NCI-H748 (cell line): ENCODE measurements around the gene CNPY2.
"Not testable (repeated sequence)": the region's sequence is repeated elsewhere in the genome, so short reads cannot be mapped to it uniquely, and the experiment has no call there.

Experiments used
- DNase-seq: peaks from one replicate; lab custom pipeline; 2025; ENCODE audit not compliant: unreplicated experiment; lab: John Stamatoyannopoulos, UW

The CNPY2 gene

DNA sequence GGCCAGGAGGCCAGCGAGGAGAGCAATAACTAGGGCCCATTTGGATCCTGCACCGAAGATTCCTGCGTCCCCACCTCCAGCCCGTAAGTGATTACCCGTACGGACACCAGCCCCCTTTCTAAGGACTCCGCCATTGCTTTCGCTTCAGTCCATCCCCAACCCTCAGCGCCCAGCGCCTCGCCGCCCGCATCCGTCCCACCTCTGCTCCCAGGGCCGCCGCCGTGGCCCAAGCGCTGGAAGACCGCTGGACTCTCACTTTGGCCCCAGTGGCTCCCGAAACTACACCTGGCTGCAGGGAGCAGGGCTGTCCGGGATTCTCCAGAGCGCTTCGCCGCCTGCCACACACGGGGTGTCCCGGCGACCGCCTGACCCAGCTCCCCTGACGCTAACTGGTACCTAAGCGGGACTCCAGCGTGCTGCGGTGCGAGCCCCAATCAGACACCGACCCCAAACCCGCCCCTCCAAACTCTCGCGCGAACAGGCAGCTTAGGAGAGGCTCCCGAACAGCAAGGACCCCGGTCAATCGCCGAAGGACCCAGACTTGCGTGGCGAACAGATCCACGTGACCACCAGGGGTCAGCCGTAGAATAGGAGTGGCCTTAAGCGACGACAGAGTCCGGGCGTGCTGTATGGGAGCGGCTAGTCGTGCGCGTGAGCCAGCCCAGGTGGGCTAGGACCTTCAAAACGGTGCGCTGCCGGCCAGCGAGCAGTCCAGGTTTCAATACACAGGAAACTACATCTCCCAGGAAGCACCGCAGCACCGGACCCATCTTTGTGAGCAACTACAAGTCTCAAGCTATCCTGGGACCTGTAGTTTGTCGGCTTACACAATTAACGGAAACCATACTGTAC lies at the start of gene CNPY2:
TSS of gene CNPY2 (minus strand) at position 367 of the 852 bp plus-strand sequence. CDS start 771 bp downstream, outside the sequence.
- peak; percentile 99 for DNase-seq

DNA sequence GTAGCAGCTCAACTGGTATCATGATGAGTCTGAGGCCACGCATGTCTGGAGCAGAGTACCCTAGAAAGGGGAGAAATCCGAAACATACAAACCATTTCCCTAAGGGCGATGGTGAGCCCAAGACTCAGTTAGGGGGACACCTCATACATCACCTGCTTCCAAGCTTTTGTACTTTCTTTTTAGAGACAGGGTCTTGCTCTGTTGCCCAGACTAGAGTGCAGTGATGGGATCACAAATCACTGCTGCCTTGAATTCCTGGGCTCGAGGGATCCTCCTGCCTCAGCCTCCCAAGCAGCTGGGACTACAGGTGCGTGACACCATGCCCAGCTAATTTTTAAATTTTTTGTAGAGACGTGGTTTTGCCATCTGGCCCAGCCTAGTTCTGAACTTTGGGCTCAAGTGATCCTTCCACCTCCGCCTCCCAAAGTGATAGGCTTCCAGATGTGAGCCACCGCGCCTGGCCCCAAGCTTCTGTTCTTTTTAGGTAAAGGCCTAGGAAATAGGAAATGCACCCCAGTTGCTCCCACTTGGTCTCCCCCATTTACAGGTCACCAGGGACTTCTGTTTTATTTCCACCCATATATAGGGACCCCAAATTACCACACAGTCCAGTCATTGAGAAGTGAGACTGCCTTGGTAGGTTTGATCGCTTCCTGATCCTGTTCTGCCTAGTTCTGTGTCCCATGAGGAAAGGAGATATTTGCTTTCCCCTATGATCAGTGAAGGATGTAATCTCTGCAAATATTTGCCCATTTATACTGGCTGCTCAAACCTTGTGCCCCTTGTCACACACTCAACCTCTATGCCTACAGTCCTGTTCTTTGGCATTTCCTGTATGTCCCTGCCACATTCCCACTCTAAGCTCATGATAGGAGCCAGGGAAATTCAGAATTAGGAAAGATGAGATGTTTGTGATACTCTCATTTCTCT lies 46.6 kb upstream of the CNPY2 start, which contains the start of gene APOF:
TSS of gene APOF (minus strand) at position 728 of the 930 bp plus-strand sequence. CDS start at position 616, 112 bp downstream.
- DNase-seq = no peak

DNA sequence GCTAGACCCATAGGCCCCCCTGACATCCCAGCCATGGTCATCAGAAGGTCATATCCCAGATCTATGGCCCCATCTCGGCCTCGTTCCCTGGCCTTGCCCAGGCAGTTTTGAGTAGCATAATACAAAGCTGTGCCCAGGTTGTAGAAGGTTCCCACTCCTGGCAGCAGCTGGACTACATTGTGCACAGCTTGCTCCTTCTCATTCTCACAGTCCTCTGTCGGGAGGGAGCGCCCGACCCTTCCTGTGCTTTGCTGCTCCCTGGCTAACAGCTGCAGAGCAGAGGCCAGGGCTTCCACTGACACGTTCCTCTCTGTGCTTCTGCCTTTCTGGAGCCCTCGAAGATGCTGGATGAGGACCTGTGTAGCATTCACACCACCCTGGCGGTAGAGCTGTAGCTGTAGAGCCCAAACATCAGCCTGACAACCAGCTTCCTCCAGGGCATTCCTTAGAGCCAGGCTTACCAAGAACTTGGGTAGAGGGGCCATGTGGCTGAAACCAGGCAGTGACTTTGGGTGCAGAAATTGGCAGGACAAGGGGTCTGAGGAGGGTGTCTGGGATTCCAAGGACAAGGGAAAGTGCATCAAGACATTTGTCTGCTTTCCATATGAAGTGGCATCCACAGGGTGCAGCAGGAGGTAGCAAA lies 45.8 kb upstream of the CNPY2 start:
- DNase-seq = no peak

DNA sequence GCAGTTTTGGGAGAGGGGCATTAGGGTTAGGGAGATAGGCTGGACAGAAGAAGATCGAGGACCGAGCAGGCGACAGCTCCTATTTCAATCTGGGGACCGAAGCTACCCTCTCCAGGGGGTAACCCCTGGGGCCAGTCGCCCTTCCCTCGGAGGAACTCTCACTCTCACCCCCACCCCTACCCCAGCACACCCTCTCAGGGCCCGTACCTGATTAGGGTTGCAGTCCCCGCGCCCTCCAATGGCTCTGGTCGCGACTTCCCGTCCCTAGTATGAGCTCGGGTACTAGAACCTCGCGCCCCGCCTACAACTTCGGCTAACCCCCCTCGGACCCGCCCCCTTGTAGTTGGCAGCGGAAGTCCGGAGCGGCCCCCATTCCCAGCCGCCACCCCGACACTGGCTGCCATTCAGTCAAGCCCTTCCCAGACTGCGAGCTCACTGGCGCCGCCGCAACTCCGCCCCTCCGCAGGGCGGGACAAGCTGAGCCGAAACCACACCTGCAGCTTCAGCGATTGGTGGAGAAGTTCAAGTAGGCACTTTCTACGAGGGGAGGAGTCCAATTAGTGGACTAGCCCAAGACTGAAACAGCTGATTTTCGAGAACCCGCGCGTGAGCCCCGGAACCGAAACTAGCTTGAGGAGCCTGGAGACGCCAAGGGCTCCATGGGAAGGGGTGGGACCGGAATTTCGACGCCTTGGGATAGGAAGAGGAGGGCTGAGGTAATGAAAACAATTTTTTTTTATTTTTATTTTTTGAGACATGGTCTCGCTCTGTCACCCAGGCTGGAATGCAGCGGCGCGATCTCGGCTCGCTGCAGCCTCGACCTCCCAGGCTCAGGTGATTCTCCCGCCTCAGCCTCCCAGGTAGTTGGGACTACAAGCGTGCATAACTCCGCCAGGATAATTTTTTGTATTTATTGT lies 44.3 kb upstream of the CNPY2 start, which contains the start of gene STAT2:
TSS of gene STAT2 (minus strand) at position 257 of the 917 bp plus-strand sequence. CDS start 3,536 bp downstream, outside the sequence.
- DNase-seq = peak; percentile 99

DNA sequence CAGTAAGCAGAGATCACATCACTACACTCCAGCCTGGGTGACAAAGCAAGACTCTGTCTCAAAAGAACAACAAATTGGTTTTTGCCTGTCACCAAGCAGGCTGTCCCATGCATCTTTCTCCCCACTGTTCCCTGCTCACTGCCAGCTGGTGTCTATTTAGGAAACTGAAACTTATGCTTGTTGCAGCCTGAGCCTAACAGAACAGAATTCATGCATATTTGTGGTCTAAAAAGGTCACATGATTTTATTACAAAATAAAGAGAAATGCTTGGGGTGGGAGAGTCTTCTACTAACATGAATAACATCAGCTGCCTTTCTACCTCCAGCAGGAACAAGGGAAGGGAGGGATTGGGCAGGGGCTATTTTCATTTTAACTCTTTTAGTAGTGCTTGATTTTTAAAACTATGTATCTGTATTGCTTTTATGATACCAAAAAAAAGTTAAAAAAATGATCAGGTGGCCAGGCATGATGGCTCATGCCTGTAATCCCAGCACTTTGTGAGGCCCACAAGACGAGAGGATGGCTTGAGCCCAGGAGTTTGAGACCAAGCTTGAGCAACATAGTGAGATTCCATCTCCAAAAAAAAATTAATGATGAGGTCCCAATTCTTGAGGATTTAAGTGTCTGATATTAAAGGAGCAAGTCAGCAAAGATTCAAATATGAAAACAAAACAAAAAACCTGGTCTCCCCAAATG lies 43.2 kb upstream of the CNPY2 start:
- DNase-seq = no peak

DNA sequence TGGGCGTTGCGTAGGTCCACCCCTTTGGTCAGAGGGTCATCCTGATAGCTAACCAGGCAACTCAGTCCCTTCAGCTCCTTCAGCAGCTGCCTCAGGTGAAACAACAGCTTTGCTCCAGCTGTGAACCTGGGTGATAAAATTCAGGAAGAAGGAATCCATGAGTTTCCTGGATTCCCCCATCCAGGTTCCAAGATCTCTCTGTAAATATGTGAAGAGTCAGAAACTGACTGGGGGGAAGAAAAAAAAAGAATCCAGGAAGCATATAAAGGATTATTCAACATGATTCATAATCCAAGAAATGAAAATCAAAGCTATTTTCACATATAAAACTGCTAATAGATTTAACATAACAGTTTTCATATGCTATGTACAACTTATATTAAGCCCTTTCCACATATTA lies 35.5 kb upstream of the CNPY2 start:
- DNase-seq = no peak

DNA sequence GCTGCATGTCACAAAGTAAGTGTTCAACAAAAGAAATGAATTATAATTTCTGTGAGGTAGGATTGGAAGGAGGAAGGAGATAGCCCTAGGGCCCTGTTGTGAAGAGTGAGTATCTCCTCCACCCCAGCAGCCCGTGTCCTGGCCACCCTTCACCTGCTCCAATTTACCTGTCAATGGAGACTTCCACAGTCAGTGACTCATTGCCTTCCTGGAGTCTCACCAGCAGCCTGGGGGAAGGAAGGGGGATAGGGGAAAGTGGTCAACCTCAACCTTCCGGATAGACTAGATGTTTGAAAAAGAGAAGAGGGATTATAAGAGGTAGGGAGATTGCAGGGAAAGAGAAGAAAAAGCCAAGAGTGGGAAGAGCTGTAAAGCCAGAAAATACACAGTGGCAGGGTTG lies 34.9 kb upstream of the CNPY2 start:
- DNase-seq = no peak

DNA sequence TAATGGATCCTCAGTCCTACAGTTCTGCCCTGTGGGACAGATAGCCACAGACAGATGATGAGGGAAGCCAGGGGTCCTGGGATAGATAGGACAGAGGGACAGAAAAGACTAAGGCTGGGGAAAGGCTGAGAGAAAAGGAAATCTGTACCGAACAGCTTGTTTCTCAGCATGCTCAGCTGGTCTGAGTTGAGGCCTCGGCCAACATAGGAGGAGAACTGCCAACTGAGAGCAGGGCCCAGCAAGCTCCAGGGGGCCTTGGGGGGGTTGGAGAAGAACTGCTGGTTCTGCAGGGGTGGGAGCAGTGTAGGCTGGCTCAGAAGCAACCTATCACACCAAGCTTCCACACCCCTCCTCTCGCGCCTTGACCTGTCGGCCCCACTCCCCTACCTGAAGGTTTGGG lies 33.0 kb upstream of the CNPY2 start:
- no peak for DNase-seq

DNA sequence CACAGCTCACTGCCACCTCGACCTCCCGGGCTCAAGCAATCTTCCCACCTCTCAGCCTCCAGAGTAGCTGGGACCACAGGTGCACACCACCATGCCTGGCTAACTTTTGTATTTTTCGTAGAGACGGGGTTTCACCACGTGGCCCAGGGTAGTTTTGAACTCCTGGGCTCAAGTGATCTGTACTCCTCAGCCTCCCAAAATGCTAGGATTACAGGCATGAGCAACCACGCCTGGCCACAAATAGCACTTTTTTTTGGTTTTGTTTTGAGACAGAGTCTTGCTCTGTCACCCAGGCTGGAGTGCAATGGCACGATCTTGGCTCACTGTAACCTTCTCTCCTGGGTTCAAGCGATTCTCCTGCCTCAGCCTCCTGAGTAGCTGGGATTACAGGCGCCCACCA lies 31.5 kb upstream of the CNPY2 start:
- DNase-seq = not testable (repeated sequence)

DNA sequence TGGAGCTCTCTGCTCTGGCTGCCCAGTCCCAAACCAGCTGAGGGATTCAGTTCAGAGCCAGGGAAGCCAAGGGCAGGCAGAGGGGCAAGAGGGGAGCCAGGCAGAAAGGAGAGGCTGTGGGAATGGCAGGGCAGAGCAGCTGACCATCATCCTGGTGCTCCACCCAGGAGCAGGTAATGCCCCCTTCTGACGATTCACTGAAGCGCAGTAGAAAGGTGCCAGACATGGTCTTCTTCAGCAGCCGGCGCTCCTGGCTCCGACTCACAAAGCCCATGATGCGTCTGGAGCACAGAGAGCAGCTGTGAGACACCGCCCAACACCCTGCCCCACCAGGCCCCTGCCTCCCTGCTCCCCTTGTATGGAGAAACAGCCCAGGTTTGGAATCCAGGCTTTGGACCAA lies 30.9 kb upstream of the CNPY2 start:
- DNase-seq = no peak

DNA sequence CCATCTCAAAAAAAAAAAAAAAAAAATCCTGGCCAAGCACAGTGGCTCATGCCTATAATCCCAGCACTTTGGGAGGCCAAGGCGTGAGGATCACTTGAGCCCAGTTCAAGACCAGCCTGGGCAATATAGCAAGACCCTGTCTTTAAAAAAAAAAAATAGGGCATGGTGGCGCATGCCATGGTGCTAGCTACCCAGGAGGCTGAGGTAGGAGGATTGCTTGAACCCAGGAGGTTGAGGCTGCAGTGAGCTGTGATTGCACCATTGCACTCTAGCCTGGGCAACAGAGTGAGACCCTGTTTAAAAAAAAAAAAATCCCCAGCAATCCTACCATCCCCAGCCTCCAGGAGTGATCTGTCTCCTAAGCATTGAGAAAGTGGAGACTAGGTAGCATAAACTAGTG lies 26.5 kb upstream of the CNPY2 start:
- not testable (repeated sequence) for DNase-seq

DNA sequence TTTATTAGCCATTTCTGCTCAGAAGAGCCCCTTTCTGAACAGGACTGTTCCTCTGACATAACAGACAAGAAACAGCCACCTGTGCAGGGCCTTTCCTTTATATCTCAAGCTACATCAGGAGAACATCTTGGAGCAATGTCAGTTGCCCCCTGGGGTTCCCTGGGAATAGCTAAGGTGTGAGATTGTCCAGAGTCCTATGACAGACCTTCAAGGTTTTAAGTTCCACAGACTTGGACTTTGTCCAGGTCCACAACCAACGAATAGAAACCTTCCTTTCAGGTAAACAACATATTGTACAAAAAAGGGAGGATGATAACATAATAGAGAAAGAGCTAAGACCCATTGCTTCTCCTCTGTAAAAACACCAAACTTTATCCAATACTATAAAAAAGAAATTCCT lies 25.8 kb upstream of the CNPY2 start:
- DNase-seq = no peak

DNA sequence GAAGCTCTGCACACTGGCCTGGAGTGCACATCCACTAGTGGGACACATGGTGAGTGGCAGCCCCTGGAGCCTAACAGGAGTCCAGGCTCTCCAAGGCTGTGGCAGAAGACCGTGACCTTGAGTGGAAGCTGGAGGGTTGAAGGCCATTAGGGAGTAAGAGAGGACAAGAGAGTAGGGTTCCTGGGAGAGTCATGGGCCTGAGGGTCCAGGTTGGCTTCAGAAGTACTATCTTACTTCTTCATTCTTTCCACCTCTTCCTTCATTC lies 23.3 kb upstream of the CNPY2 start:
- no peak for DNase-seq

DNA sequence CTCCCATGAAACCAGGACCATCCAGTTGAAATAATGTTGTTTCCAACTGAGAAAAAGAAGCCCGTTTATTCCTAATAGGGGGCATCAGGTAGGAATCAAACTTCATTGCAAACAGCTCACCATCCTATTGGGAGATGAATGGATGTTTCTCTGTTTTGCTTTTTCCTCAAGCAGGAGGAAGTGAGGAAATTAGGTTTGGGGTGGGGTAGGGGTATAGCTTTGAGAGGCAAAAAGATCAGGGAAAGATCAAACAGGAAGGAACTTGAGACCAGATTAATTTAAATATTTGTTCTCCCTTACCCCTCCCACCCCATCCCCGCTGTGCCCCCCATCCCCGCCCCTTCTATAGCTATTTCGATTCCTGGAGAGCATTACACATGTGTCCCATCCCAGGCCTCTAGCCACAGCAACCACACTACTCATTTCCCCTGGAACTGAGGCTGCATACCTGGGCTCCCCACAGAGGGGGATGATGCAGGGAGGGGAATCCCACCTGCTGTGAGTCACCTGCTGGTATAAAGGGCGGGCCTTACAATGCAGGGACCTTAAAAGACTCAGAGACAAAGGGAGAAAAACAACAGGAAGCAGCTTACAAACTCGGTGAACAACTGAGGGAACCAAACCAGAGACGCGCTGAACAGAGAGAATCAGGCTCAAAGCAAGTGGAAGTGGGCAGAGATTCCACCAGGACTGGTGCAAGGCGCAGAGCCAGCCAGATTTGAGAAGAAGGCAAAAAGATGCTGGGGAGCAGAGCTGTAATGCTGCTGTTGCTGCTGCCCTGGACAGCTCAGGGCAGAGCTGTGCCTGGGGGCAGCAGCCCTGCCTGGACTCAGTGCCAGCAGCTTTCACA lies 22.7 kb upstream of the CNPY2 start, which contains the start of gene IL23A:
TSS of gene IL23A (plus strand) at position 577 of the 850 bp plus-strand sequence. CDS start at position 738, 161 bp downstream.
- DNase-seq = peak; percentile 24

DNA sequence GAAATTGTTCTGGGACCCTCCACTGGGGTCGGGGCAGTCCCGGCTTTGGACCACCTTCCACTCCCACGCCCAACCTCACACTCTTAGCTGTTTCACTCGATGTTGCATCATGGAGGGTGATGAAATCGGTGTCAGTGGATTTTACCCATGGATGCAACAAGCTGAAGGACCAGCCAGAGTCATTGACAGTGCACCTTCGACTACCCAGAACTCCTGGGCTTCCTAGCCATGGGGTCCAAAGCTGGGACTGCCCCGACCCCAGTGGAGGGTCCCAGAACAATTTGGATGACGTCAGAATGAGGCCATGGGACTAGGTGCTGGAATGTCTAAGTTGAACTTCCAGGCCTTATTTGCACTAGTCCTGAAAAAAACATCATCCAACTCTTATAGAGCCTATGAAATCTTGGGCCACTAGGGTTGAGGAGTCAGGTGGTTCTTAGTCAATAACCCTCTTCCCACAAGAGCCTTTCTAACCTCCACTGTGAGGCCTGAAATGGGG lies 22.0 kb upstream of the CNPY2 start:
- DNase-seq = no peak

DNA sequence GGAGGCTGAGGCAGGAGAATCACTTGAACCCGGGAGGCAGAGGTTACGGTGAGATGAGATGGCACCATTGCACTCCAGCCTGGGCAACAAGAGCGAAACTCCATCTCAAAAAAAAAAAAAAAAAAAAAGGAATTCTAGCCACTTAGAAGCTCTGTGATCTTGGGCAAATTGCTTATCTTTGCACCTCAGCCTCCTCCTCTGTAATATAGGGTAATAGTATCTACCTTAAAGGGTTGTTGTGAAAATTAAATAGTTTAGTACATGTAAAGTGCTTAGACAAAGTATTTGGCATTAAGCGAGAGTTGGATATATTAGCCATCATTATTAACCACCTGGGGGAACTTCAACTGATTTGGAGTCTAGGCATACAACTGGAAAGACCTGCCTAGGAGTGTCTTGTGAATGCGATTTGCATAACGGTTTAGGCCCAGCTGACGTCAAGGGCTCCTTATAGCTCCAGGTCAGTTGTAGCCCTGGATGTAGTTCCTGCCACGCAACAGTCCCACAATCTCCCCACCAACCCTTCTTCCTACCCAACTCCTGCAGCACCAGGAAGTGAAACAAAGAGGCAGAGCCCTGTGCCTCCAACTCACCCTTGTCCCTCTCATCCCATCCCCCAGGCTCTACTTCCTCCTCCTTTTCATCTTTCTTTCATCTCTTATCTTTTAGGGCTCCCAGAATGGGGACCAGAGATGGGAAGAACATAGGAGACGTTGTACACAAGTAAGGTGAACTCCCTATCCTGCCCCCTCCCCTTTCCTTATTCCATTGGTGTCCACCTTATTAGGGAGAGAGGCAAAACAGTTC lies 20.8 kb upstream of the CNPY2 start:
- no peak for DNase-seq

DNA sequence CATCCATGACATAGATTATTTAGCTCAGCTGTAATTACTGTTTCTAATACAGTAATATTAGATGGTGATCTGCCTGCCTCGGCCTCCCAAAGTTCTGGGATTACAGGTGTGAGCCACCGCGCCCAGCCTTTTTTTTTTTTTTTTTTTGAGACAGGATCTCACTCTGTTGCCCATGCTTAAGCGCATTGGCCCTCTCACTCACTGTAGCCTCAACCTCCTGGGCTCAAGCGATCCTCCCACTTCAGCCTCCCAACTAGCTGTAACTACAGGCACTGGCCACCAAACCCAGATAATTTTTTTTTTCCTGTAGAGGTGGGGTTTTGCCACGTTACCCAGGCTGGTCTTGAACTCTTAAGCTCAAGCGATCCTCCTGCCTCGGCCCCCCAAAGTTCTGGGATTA lies 19.7 kb upstream of the CNPY2 start:
- DNase-seq = not testable (repeated sequence)

DNA sequence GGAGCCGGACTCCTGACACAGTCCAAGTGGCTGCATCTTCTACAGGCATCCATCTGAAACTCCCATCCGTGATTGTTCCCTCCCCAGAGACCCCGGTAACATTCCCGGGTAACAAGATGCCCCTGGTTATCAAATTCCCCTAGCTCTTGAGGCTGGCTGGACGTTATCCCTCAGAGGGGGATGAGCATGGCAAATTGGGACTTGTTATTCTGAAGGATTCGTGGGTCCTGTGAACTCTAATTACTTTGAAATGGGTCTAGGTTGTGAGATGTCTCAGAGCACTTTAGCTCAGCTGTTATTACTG lies 18.7 kb upstream of the CNPY2 start:
- no peak for DNase-seq
